Calu3 (cell line): Measurements from ENCODE around the gene FBL. TPM values are rescaled to one million over a fixed set of nuclear protein-coding genes. Genes with fewer than 3 reads are reported as not detected.

Experiments used
- BruUV-seq: library from RNA; stranded (reverse); fragments of 400-500 nt; replicated peaks from 2 replicates; lab custom pipeline; 2021; lab: Mats Ljungman, UMichigan
- CTCF ChIA-PET: fragments of 300-600 bp; sonication (Branson Sonifier 250); formaldehyde crosslinking; loops from one replicate; lab custom pipeline; 2022; ENCODE audit warnings: antibody characterized with exemption; lab: Charles Lee
- DNase-seq: peaks from one replicate; pipeline ENCODE4 v3.0.0; 2022
- H3K27ac Mint-ChIP-seq: one replicate; pipeline ENCODE4 v1.8.0; 2022; ENCODE audit warnings: mixed read lengths; ENCODE audit not compliant: unreplicated experiment
- H3K27me3 Mint-ChIP-seq: one replicate; pipeline ENCODE4 v1.8.0; 2022; ENCODE audit warnings: mixed read lengths; ENCODE audit not compliant: unreplicated experiment
- H3K36me3 Mint-ChIP-seq: one replicate; pipeline ENCODE4 v1.8.0; 2022; ENCODE audit warnings: mild to moderate bottlenecking, moderate library complexity, mixed read lengths; ENCODE audit not compliant: insufficient read depth, unreplicated experiment
- H3K4me1 Mint-ChIP-seq: one replicate; pipeline ENCODE4 v1.8.0; 2022; ENCODE audit warnings: mild to moderate bottlenecking, low read depth, mixed read lengths; ENCODE audit not compliant: unreplicated experiment
- H3K4me3 Mint-ChIP-seq: one replicate; pipeline ENCODE4 v1.8.0; 2022; ENCODE audit warnings: mild to moderate bottlenecking, low read depth, moderate library complexity, mixed read lengths; ENCODE audit not compliant: unreplicated experiment
- H3K9me3 Mint-ChIP-seq: one replicate; pipeline ENCODE4 v1.8.0; 2022; ENCODE audit warnings: low read depth, mixed read lengths; ENCODE audit not compliant: unreplicated experiment
- CTCF ChIP-seq: fragments of 200-600 bp; IDR thresholded peaks from one replicate; pipeline ENCODE4 v1.8.0; 2022; ENCODE audit warnings: antibody characterized with exemption; ENCODE audit not compliant: unreplicated experiment
- intact Hi-C: fragments of 100-400 bp; cut with micrococcal nuclease; formaldehyde crosslinking; loops from one replicate; pipeline ENCODE4 v1.10.0; 2022; ENCODE audit not compliant: unreplicated experiment
- total RNA-seq: library from RNA; stranded (reverse); gene quantifications from 2 replicates; pipeline ENCODE4 v1.2.3, GENCODE V29; 2022

Gene FBL
- total RNA-seq, 1 experiment from 2014 or later, result 724 TPM

- BruUV-seq, result TSS peak; percentile 50
- CTCF ChIA-PET, result interaction anchor here (0.6 to 3.8 kb wide), 5 partner anchors 12 to 758 kb away, joined by 3 to 34 read pairs (median 3); partner anchors contain the start of genes DYRK1B and PSMC4
These were observed 621 bp downstream of the FBL start for GRCh38 chr19:39845584-39845932.

GRCh38 chr19:39845172-39845571, 1.0 kb downstream of the FBL start:
- no TSS peak for BruUV-seq
- intact Hi-C loops, result loop anchor here (2.0 kb wide), 1 partner anchor 126 kb away; the partner anchor contains the start of gene PSMC4
- Mint-ChIP-seq H3K9me3 (no peaks in the 10 kb centered on the region), H3K27me3 (no peaks in the 10 kb centered on the region), H3K4me1 (peaks cover 44% of the 10 kb centered on the region), H3K36me3 (peaks cover 51% of the 10 kb centered on the region), H3K4me3 (peak overlapping the region; percentile 82), H3K27ac (peak overlapping the region; percentile 46)
- CTCF ChIA-PET, result interaction anchor here (0.6 to 3.8 kb wide), 6 partner anchors 11 to 759 kb away, joined by 3 to 34 read pairs (median 6); partner anchors contain the start of genes DYRK1B and PSMC4
- no peak for DNase-seq
- no peak for TF ChIP-seq CTCF

More at GRCh38 chr19:39845584-39845932, 621 bp downstream of the FBL start:
- peak overlapping the region; percentile 82 for H3K4me3 Mint-ChIP-seq
- no peaks in the 10 kb centered on the region for H3K9me3 Mint-ChIP-seq
- intact Hi-C loops, result loop anchor here (2.0 kb wide), 1 partner anchor 125 kb away; the partner anchor contains the start of gene PSMC4
- TF ChIP-seq CTCF, result no peak
- peak; percentile 39 for DNase-seq
- peaks cover 44% of the 10 kb centered on the region for H3K4me1 Mint-ChIP-seq
- no peaks in the 10 kb centered on the region for H3K27me3 Mint-ChIP-seq
- peaks cover 47% of the 10 kb centered on the region for H3K36me3 Mint-ChIP-seq
- H3K27ac Mint-ChIP-seq, result peak overlapping the region; percentile 85

GRCh38 chr19:39843919-39844793, 2.0 kb downstream of the FBL start:
- H3K4me1 Mint-ChIP-seq, result peaks cover 51% of the 10 kb centered on the region

More at GRCh38 chr19:39843919-39844793, 2.0 kb downstream of the FBL start:
- no peaks in the 10 kb centered on the region for H3K27me3 Mint-ChIP-seq
- H3K4me3 Mint-ChIP-seq, result peak overlapping the region; percentile 82
- peak overlapping the region; percentile 46 for H3K27ac Mint-ChIP-seq
- CTCF ChIA-PET, result interaction anchor here (0.7 to 3.8 kb wide), 6 partner anchors 10 to 126 kb away, joined by 3 to 34 read pairs (median 8); partner anchors contain the start of genes DYRK1B and PSMC4
- peak; percentile 37 for TF ChIP-seq CTCF
- H3K36me3 Mint-ChIP-seq, result peaks cover 60% of the 10 kb centered on the region
- no peaks in the 10 kb centered on the region for H3K9me3 Mint-ChIP-seq
- peak; percentile 45 for DNase-seq
- intact Hi-C loops, result loop anchor here (1.0 to 2.0 kb wide), 2 partner anchors 51 to 127 kb away; partner anchors contain the start of gene PSMC4
- no TSS peak for BruUV-seq
